Tibial nerve (tissue), 3 donors: Measurements from ENCODE around the gene PLK2.

Experiments used
- CTCF ChIP-seq, 5 experiments: fragments of 200-600 bp in 3 of 5; fragments of 450-650 bp in 2 of 5; sonication (generic) in 3 of 5; IDR thresholded peaks; one replicate each; pipeline ENCODE4 v1.5.1; 2016 to 2019; ENCODE audit warnings: antibody characterized with exemption in 5 of 5, mild to moderate bottlenecking in 3 of 5, moderate library complexity in 2 of 5
- POLR2A ChIP-seq, 2 donors: fragments of 450-650 bp; IDR thresholded peaks; one replicate each; pipeline ENCODE4 v1.6.1; 2017; ENCODE audit warnings: antibody characterized with exemption in 2 of 2, mild to moderate bottlenecking in 2 of 2, moderate library complexity in 2 of 2

- peak; percentile 49 to 83 (median 57) for TF ChIP-seq CTCF (IDR thresholded peaks at IDR 0.05)
- TF ChIP-seq POLR2A (IDR thresholded peaks at IDR 0.05) = no peak
Observed at GRCh38 chr5:58462623-58463230, 2.8 kb upstream of the PLK2 start.
